ENCODE data around the gene NTM.

The NTM gene

GRCh38 chr11:131637469-131638175 lies 267.2 kb downstream of the NTM start:
- no peaks in the 10 kb centered on the region for H3K27me3 ChIP-seq (ENCODE audit: insufficient read depth, poor library complexity, severe bottlenecking)
- TF ChIP-seq GABPA (IDR thresholded peaks at IDR 0.05; ENCODE audit: low read depth) = no peak
- TF ChIP-seq REST (IDR thresholded peaks at IDR 0.05; ENCODE audit: insufficient replicate concordance, low read depth) = no peak
- no peak for TF ChIP-seq POLR2AphosphoS5 (IDR thresholded peaks at IDR 0.05; ENCODE audit: low read depth)
- TF ChIP-seq CTCF (IDR thresholded peaks at IDR 0.05; ENCODE audit: insufficient read depth, low read length) = no peak
- no peak for TF ChIP-seq SPI1 (IDR thresholded peaks at IDR 0.05; ENCODE audit: borderline replicate concordance, low read depth)
- no peak overlapping the region for H3K27ac ChIP-seq (replicated peaks)
- DNase-seq (ENCODE audit: low read depth in 1 of 2, low spot score in 1 of 2) = no peak
- H3K4me3 ChIP-seq (replicated peaks; ENCODE audit: insufficient read depth, low read length) = no peak overlapping the region

DNA sequence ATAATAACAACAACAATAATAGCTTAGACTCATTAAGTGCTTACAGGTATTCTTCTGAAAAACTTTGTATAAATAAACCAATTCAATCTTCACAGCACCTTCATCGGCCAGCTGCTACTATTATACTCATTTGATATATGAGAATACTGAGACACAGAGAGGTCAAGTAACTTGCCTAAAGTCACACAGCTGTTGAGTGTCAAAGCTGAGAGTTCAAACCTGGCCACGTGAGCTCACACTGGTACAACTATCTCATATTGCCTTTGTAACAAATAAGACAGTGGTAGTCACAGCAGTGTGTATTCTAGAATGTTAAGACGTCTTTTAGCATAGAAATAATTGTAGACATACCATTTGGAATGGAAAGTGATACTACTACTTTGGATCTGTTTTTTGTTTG lies 268.5 kb downstream of the NTM start:
- DNase-seq (ENCODE audit: low read depth in 1 of 2, low spot score in 1 of 2) = no peak
- H3K27me3 ChIP-seq (ENCODE audit: insufficient read depth, poor library complexity, severe bottlenecking) = no peaks in the 10 kb centered on the region
- TF ChIP-seq GABPA (IDR thresholded peaks at IDR 0.05; ENCODE audit: low read depth) = no peak
- no peak for TF ChIP-seq SPI1 (IDR thresholded peaks at IDR 0.05; ENCODE audit: borderline replicate concordance, low read depth)
- no peak for TF ChIP-seq REST (IDR thresholded peaks at IDR 0.05; ENCODE audit: insufficient replicate concordance, low read depth)
- no peak for TF ChIP-seq POLR2AphosphoS5 (IDR thresholded peaks at IDR 0.05; ENCODE audit: low read depth)
- TF ChIP-seq CTCF (IDR thresholded peaks at IDR 0.05; ENCODE audit: insufficient read depth, low read length) = no peak
- H3K4me3 ChIP-seq (replicated peaks; ENCODE audit: insufficient read depth, low read length) = no peak overlapping the region
- H3K27ac ChIP-seq (replicated peaks) = no peak overlapping the region

DNA sequence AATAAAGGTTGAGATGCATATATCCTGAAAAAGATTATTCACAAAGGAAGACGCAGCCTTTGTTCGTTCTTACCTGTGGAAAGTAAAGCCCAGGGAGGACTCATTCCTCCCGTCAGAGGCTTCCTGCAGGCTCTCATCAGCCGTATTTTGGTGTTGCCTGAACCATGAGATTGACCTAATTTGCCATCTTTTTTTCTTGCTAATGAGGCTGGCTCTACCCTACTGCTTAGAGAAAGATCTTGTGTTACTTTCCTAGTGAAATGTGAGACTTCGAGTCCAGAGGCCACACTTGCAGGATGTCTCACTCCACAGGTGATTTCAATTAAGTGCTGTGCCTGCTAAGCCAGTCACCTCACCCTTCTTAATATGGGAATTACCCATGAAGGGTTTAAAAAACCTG lies 269.9 kb downstream of the NTM start:
- TF ChIP-seq GABPA (IDR thresholded peaks at IDR 0.05; ENCODE audit: low read depth) (no peak), CTCF (IDR thresholded peaks at IDR 0.05; ENCODE audit: insufficient read depth, low read length) (no peak), REST (IDR thresholded peaks at IDR 0.05; ENCODE audit: insufficient replicate concordance, low read depth) (no peak), SPI1 (IDR thresholded peaks at IDR 0.05; ENCODE audit: borderline replicate concordance, low read depth) (no peak), POLR2AphosphoS5 (IDR thresholded peaks at IDR 0.05; ENCODE audit: low read depth) (no peak)
- H3K27ac ChIP-seq (replicated peaks) = no peak overlapping the region
- H3K27me3 ChIP-seq (ENCODE audit: insufficient read depth, poor library complexity, severe bottlenecking) = no peaks in the 10 kb centered on the region
- no peak overlapping the region for H3K4me3 ChIP-seq (replicated peaks; ENCODE audit: insufficient read depth, low read length)
- DNase-seq (ENCODE audit: low read depth in 1 of 2, low spot score in 1 of 2) = no peak
